ENCODE results near the gene COL26A1.

DNA sequence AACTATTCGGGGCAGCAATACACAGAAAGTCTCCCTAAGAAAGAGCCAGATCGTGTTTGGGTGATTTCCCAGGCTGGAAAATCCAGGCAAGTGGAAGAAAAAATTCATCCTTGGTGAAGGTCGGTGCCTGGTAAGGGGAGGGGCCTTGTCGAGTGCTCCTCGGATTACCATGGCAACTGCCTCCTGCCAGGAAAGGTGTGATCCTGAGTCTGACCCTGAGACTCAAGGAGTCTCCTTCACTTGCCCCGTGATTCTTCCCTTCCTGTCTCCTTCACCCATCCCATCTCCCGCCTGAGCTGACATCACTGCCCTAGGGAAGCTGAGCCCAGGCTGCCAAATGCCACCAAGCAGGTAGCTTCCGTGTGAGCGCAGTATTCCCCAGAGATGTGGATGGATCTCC lies 154.2 kb downstream of the COL26A1 start:
- no peak for TF ChIP-seq MAFK (IDR thresholded peaks at IDR 0.05; ENCODE audit: low read depth, low read length)
- TF ChIP-seq POLR2A (IDR thresholded peaks at IDR 0.05; ENCODE audit: low read depth, low read length) = no peak
- TF ChIP-seq MAZ (IDR thresholded peaks at IDR 0.05; ENCODE audit: borderline replicate concordance, low read depth, low read length) = no peak
- TF ChIP-seq, protein P1, sequence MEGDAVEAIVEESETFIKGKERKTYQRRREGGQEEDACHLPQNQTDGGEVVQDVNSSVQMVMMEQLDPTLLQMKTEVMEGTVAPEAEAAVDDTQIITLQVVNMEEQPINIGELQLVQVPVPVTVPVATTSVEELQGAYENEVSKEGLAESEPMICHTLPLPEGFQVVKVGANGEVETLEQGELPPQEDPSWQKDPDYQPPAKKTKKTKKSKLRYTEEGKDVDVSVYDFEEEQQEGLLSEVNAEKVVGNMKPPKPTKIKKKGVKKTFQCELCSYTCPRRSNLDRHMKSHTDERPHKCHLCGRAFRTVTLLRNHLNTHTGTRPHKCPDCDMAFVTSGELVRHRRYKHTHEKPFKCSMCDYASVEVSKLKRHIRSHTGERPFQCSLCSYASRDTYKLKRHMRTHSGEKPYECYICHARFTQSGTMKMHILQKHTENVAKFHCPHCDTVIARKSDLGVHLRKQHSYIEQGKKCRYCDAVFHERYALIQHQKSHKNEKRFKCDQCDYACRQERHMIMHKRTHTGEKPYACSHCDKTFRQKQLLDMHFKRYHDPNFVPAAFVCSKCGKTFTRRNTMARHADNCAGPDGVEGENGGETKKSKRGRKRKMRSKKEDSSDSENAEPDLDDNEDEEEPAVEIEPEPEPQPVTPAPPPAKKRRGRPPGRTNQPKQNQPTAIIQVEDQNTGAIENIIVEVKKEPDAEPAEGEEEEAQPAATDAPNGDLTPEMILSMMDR (conservative IDR thresholded peaks at IDR 0.05; ENCODE audit: low read depth, low read length) = no peak
- no peak for TF ChIP-seq SMC3 (IDR thresholded peaks at IDR 0.05; ENCODE audit: low read depth, low read length)
- TF ChIP-seq RAD21 (IDR thresholded peaks at IDR 0.05; ENCODE audit: low read length) = no peak
